Ovary (tissue), 9 donors: Measurements from ENCODE around the gene LIPC. TPM values are rescaled to one million over a fixed set of nuclear protein-coding genes. Genes with fewer than 3 reads are reported as not detected.
A peak's percentile ranks its signal among the peaks of the same experiment; 100 is the strongest.

Source experiments
- DNase-seq, 5 donors: peaks; one replicate each; pipeline ENCODE4 v3.0.0-alpha.2; 2019 to 2020
- H3K27ac ChIP-seq, 2 donors: fragments of 200-600 bp; one replicate each; pipeline versions ENCODE4 v1.5.1 to v1.8.0; 2019 to 2022
- H3K27me3 ChIP-seq: fragments of 200-600 bp; one replicate; pipeline ENCODE4 v1.8.0; 2022
- H3K36me3 ChIP-seq: fragments of 200-600 bp; sonication (generic); one replicate; pipeline ENCODE4 v1.5.1; 2019
- H3K4me1 ChIP-seq: one replicate; pipeline ENCODE4 v1.8.1; 2013; ENCODE audit warnings: mild to moderate bottlenecking, moderate library complexity; ENCODE audit not compliant: insufficient read depth
- H3K4me3 ChIP-seq: fragments of 200-600 bp; sonication (generic); one replicate; pipeline ENCODE4 v1.5.1; 2017
- H3K9me3 ChIP-seq, 2 donors: fragments of 200-600 bp in 1 of 2; sonication (generic) in 1 of 2; one replicate each; pipeline versions ENCODE4 v1.5.1 to v1.8.1; 2013 to 2019; ENCODE audit warnings: mild to moderate bottlenecking in 1 of 2, moderate library complexity in 1 of 2
- CTCF ChIP-seq, 3 donors: fragments of 450-650 bp in 2 of 3; fragments of 200-600 bp in 1 of 3; IDR thresholded peaks; one replicate each; pipeline versions ENCODE4 v1.5.1 to v1.8.0; 2016 to 2022; ENCODE audit warnings: antibody characterized with exemption in 3 of 3, mild to moderate bottlenecking in 1 of 3
- EP300 ChIP-seq: sonication (generic); formaldehyde crosslinking; IDR thresholded peaks from one replicate; pipeline ENCODE4 v1.6.1; 2017; ENCODE audit warnings: antibody characterized with exemption
- POLR2A ChIP-seq: fragments of 450-650 bp; IDR thresholded peaks from one replicate; pipeline ENCODE4 v1.6.1; 2017; ENCODE audit warnings: antibody characterized with exemption, mild to moderate bottlenecking, moderate library complexity
- WGBS, 3 donors: extraction: QIAGEN DNeasy Blood & Tissue Kit in 1 of 3; methylation state at CpG; one replicate each; pipeline versions ENCODE4 v1.1.5 to v1.1.7; 2013 to 2017; 5-methylcytosine and 5-hydroxymethylcytosine counted together
- intact Hi-C, 4 donors: fragments of 100-400 bp; cut with DNase I; formaldehyde crosslinking; loops; one replicate each; pipeline versions ENCODE4 v1.11.0 to v1.15.1; 2022 to 2023
- polyA plus RNA-seq, 2 donors: library from polyadenylated mRNA; stranded (reverse); fragments of 200-250 nt in 1 of 2; fragments of 350-450 nt in 1 of 2; fragmentation: Illumina TruSeq in 1 of 2; extraction: RNeasy Lipid Tissue Mini Kit (QIAGEN cat#74804) in 1 of 2; gene quantifications; one replicate each; pipeline ENCODE4 v1.2.3, GENCODE V29; 2013 to 2014
- total RNA-seq, 7 donors: library from RNA; depleted of rRNA in 2 of 7; stranded (reverse); fragments of >200 nt in 2 of 7; fragmentation: NEBNext Ultra II Directional in 3 of 7; extraction: Animal tissue kit (Norgen Biotek cat#: 25700) in 3 of 7; gene quantifications; one replicate each; pipeline versions ENCODE4 v1.1.0 to v1.2.4, GENCODE V29; 2016 to 2023
- donor health status: DM: no; HTN: no; CAD: no; lungs with moderate emphysema.
- donor health status: DM: no; HTN: no; CAD: no.
- donor health status: Bipolar disorder and iron deficiency.
- donor health status: DM: yes; HTN: yes; CAD: no.
- donor health status: DM: no; HTN: no; CAD: no.
- donor health status: DM: yes; HTN: yes; CAD: no.

LIPC gene
- total and polyA plus RNA-seq, 9 donors = 0.28 to 1.1 (median 0.72) TPM

GRCh38 chr15:58409861-58410260 is 21.9 kb upstream of the LIPC start:
- no peaks in the 10 kb centered on the region for H3K9me3 ChIP-seq
- DNase-seq = no peak
- intact Hi-C loops = no loop called here
- H3K27me3 ChIP-seq = no peaks in the 10 kb centered on the region
- no peaks in the 10 kb centered on the region for H3K4me1 ChIP-seq
- no peak overlapping the region for H3K27ac ChIP-seq
- no peaks in the 10 kb centered on the region for H3K36me3 ChIP-seq
- H3K4me3 ChIP-seq = no peak overlapping the region
- TF ChIP-seq EP300 (no peak), CTCF (IDR thresholded peaks at IDR 0.05) (no peak), POLR2A (no peak)

GRCh38 chr15:58410353-58410752 is 21.4 kb upstream of the LIPC start:
- peak in 4 of 5 donors; percentile 22 to 42 (median 24) for DNase-seq
- Histone ChIP-seq H3K9me3 (no peaks in the 10 kb centered on the region), H3K27me3 (no peaks in the 10 kb centered on the region), H3K4me3 (no peak overlapping the region), H3K4me1 (no peaks in the 10 kb centered on the region), H3K36me3 (no peaks in the 10 kb centered on the region), H3K27ac (no peak overlapping the region)
- TF ChIP-seq CTCF (IDR thresholded peaks at IDR 0.05) (no peak), POLR2A (no peak), EP300 (no peak)
- intact Hi-C loops = no loop called here
- 37 to 59% (median 39%) methylated on average over 4 of the region's 4 CpGs for WGBS, 3 donors

GRCh38 chr15:58413253-58413652 is 18.5 kb upstream of the LIPC start:
- Histone ChIP-seq H3K4me3 (no peak overlapping the region), H3K27me3 (no peaks in the 10 kb centered on the region), H3K9me3 (no peaks in the 10 kb centered on the region), H3K4me1 (no peaks in the 10 kb centered on the region), H3K36me3 (no peaks in the 10 kb centered on the region), H3K27ac (no peak overlapping the region)
- DNase-seq = no peak
- TF ChIP-seq EP300 (no peak), POLR2A (no peak), CTCF (IDR thresholded peaks at IDR 0.05) (no peak)
- 91 to 99% (median 98%) methylated on average over 3 of the region's 3 CpGs for WGBS, 3 donors
- intact Hi-C loops = no loop called here

GRCh38 chr15:58415636-58416035 is 16.2 kb upstream of the LIPC start:
- no peak for DNase-seq
- H3K4me3 ChIP-seq = no peak overlapping the region
- WGBS, 3 donors = 89 to 97% (median 91%) methylated on average over 3 of the region's 3 CpGs
- no peaks in the 10 kb centered on the region for H3K4me1 ChIP-seq
- H3K27me3 ChIP-seq = no peaks in the 10 kb centered on the region
- H3K27ac ChIP-seq = no peak overlapping the region
- H3K9me3 ChIP-seq = no peaks in the 10 kb centered on the region
- no peaks in the 10 kb centered on the region for H3K36me3 ChIP-seq
- TF ChIP-seq CTCF (IDR thresholded peaks at IDR 0.05) (no peak), EP300 (no peak), POLR2A (no peak)
- intact Hi-C loops = no loop called here

GRCh38 chr15:58416963-58417362 is 14.8 kb upstream of the LIPC start:
- no peaks in the 10 kb centered on the region for H3K36me3 ChIP-seq
- 72 to 82% (median 73%) methylated on average over 5 of the region's 5 CpGs for WGBS, 3 donors
- H3K4me3 ChIP-seq = no peak overlapping the region
- no peaks in the 10 kb centered on the region for H3K9me3 ChIP-seq
- TF ChIP-seq POLR2A = no peak
- no peak for TF ChIP-seq CTCF (IDR thresholded peaks at IDR 0.05)
- TF ChIP-seq EP300 = no peak
- intact Hi-C loops = no loop called here
- no peaks in the 10 kb centered on the region for H3K27me3 ChIP-seq
- no peak for DNase-seq
- no peaks in the 10 kb centered on the region for H3K4me1 ChIP-seq
- H3K27ac ChIP-seq = no peak overlapping the region
